Natural killer cell (primary cell): ENCODE results near the gene TMEM39B. TPM values are rescaled to one million over a fixed set of nuclear protein-coding genes. Genes with fewer than 3 reads are reported as not detected.
"Not testable (repeated sequence)": the region's sequence is repeated elsewhere in the genome, so short reads cannot be mapped to it uniquely, and the experiment has no call there.

Experiments
- ATAC-seq, 3 donors: fragments of 150-1000 bp in 2 of 3; fragments of 200-7000 bp in 1 of 3; cut with Tn5 transposase; 1 replicate in 1 of 3; 2 replicates in 2 of 3; pipeline ENCODE4 v1.10.0; 2021; ENCODE audit warnings: mild to moderate bottlenecking in 2 of 3, moderate library complexity in 2 of 3
- DNase-seq, 2 donors: peaks; one replicate each; pipeline versions ENCODE4 v3.0.0 to v3.0.0-alpha.2; 2013 to 2021; ENCODE audit warnings: mixed read lengths in 1 of 2
- H3K27ac ChIP-seq: one replicate; pipeline ENCODE4 v1.5.1; 2013; ENCODE audit warnings: mild to moderate bottlenecking, low read length
- H3K27me3 ChIP-seq: one replicate; pipeline ENCODE4 v1.6.1; 2013; ENCODE audit warnings: low read length; ENCODE audit not compliant: control insufficient read depth, insufficient read depth
- H3K36me3 ChIP-seq: one replicate; pipeline ENCODE4 v1.6.1; 2013; ENCODE audit warnings: low read length; ENCODE audit not compliant: control insufficient read depth, insufficient read depth
- H3K4me1 ChIP-seq: one replicate; pipeline ENCODE4 v1.6.1; 2013; ENCODE audit warnings: low read length; ENCODE audit not compliant: control insufficient read depth, insufficient read depth
- H3K4me3 ChIP-seq: one replicate; pipeline ENCODE4 v1.5.1; 2013; ENCODE audit warnings: low read length
- H3K9me3 ChIP-seq: one replicate; pipeline ENCODE4 v1.6.1; 2013; ENCODE audit warnings: low read length; ENCODE audit not compliant: control insufficient read depth, insufficient read depth
- H3K27ac Mint-ChIP-seq, 2 donors: one replicate each; pipeline ENCODE4 v1.8.0; 2022; ENCODE audit warnings: mild to moderate bottlenecking in 2 of 2, mixed read lengths in 2 of 2, moderate library complexity in 1 of 2
- H3K27me3 Mint-ChIP-seq, 2 donors: one replicate each; pipeline ENCODE4 v1.8.0; 2022; ENCODE audit warnings: low read depth in 2 of 2, mixed read lengths in 2 of 2
- H3K36me3 Mint-ChIP-seq: one replicate; pipeline ENCODE4 v1.8.0; 2022; ENCODE audit warnings: mixed read lengths
- H3K4me1 Mint-ChIP-seq, 2 donors: one replicate each; pipeline ENCODE4 v1.8.0; 2022; ENCODE audit warnings: mixed read lengths in 2 of 2
- H3K4me3 Mint-ChIP-seq: one replicate; pipeline ENCODE4 v1.8.0; 2022; ENCODE audit warnings: mild to moderate bottlenecking, moderate library complexity, mixed read lengths
- H3K9me3 Mint-ChIP-seq, 2 donors: one replicate each; pipeline ENCODE4 v1.8.0; 2022; ENCODE audit warnings: mixed read lengths in 2 of 2
- WGBS: methylation state at CpG from one replicate; pipeline ENCODE4 v1.1.7; 2013; ENCODE audit warnings: missing lambda C conversion rate; ENCODE audit not compliant: insufficient coverage; 5-methylcytosine and 5-hydroxymethylcytosine counted together
- intact Hi-C: fragments of 100-400 bp; cut with micrococcal nuclease; formaldehyde crosslinking; loops from one replicate; pipeline ENCODE4 v1.14.2; 2022
- total RNA-seq, 4 donors: library from RNA; stranded (reverse); fragments of 120-200 nt in 1 of 4; gene quantifications; one replicate each; pipeline versions ENCODE4 v1.2.3 to v1.2.4, GENCODE V29; 2013 to 2022
- TF ChIP-seq, protein P1 (sequence below): fragments of 200-600 bp; IDR thresholded peaks from one replicate; pipeline ENCODE4 v1.8.0; 2022; ENCODE audit warnings: antibody characterized with exemption

Gene TMEM39B
- total RNA-seq, 3 donors from 2014 or later (not counting 1 experiment from before 2014, with no cell fraction given), result 13.3 to 17.1 (median 15.8) TPM

DNA sequence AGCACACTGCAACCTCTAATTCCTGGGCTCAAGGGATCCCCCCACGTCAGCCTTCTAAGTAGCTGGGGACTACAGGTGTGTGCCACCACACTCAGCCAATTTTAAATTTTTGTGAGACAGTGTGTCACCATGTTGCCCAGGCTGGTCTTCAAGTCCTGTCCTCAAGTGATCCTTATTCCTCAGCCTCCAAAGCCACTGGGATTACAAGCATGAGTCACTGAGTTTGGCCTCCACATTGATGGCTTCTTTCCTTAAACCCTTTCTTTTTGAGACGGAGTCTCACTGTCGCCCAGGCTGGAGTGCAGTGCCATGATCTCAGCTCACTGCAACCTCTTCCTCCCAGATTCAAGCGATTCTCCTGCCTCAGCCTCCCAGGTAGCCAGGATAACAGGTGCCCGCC lies 42.8 kb downstream of the TMEM39B start:
- Mint-ChIP-seq H3K4me1 (peaks cover 37 to 49% of the 10 kb centered on the region in 2 donors), H3K27me3 (no peaks in the 10 kb centered on the region), H3K9me3 (no peaks in the 10 kb centered on the region), H3K27ac (no peak overlapping the region), H3K36me3 (no peaks in the 10 kb centered on the region), H3K4me3 (no peak overlapping the region)
- DNase-seq, result no peak
- TF ChIP-seq, protein P1, sequence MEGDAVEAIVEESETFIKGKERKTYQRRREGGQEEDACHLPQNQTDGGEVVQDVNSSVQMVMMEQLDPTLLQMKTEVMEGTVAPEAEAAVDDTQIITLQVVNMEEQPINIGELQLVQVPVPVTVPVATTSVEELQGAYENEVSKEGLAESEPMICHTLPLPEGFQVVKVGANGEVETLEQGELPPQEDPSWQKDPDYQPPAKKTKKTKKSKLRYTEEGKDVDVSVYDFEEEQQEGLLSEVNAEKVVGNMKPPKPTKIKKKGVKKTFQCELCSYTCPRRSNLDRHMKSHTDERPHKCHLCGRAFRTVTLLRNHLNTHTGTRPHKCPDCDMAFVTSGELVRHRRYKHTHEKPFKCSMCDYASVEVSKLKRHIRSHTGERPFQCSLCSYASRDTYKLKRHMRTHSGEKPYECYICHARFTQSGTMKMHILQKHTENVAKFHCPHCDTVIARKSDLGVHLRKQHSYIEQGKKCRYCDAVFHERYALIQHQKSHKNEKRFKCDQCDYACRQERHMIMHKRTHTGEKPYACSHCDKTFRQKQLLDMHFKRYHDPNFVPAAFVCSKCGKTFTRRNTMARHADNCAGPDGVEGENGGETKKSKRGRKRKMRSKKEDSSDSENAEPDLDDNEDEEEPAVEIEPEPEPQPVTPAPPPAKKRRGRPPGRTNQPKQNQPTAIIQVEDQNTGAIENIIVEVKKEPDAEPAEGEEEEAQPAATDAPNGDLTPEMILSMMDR, result no peak
- no peak for ATAC-seq
- Histone ChIP-seq H3K4me3 (no peak overlapping the region), H3K4me1 (peaks cover 16% of the 10 kb centered on the region), H3K27me3 (no peaks in the 10 kb centered on the region), H3K9me3 (no peaks in the 10 kb centered on the region), H3K36me3 (peaks cover 2% of the 10 kb centered on the region), H3K27ac (no peak overlapping the region)
- 95% methylated on average over 5 of the region's 5 CpGs for WGBS
- intact Hi-C loops, result no loop called here

DNA sequence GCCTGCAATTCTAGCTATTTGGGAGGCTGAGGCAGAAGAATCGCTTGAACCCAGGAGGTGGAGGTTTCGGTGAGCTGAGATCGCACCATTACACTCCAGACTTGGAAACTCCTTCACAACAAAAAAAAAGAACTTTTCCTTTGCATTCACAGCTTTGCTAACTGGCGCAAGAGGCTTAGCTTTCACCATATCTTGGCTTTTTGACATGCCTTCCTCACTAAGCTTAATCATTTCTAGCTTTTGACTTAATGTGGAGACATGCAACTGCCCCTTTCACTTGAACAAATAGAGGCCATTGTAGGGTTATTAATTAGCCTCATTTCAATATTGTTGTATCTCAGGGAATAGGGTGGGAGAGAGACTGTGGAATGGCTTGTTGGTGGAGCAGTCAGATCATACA lies 43.8 kb downstream of the TMEM39B start:
- DNase-seq (no peak), ATAC-seq (no peak)
- Mint-ChIP-seq H3K27ac (no peak overlapping the region), H3K4me3 (no peak overlapping the region), H3K9me3 (no peaks in the 10 kb centered on the region), H3K27me3 (no peaks in the 10 kb centered on the region), H3K4me1 (peaks cover 34 to 49% of the 10 kb centered on the region in 2 donors), H3K36me3 (no peaks in the 10 kb centered on the region)
- Histone ChIP-seq H3K27me3 (no peaks in the 10 kb centered on the region), H3K36me3 (peaks cover 2% of the 10 kb centered on the region), H3K4me1 (peaks cover 11% of the 10 kb centered on the region), H3K9me3 (no peaks in the 10 kb centered on the region), H3K27ac (no peak overlapping the region), H3K4me3 (no peak overlapping the region)
- TF ChIP-seq, protein P1, result no peak
- 100% methylated on average over 4 of the region's 4 CpGs for WGBS
- intact Hi-C loops, result no loop called here

DNA sequence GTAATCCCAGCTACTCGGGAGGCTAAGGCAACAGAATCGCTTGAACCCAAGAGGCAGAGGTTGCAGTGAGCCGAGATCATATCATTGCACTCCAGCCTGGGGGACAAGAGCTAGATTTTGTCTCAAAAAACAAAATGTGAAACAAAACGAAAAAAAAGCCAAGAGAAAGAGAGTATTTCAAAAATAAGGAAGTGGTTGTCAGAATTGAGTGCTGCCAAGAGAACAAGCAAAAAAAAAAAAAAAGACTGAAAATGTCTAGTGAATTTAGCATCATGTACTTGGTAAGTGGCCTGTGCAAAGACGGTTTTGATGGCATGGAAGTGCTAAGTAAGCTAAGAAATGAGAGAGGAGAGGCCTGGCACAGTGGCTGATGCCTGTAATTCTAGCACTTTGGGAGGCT lies 49.4 kb downstream of the TMEM39B start:
- WGBS, result 15% methylated on average over 5 of the region's 5 CpGs
- peak overlapping the region; percentile 54 for H3K4me3 Mint-ChIP-seq
- no peak for ATAC-seq
- intact Hi-C loops, result no loop called here
- H3K27me3 Mint-ChIP-seq, result no peaks in the 10 kb centered on the region
- H3K27ac Mint-ChIP-seq, result peak overlapping the region; percentile 21 to 82
- TF ChIP-seq, protein P1, result no peak
- H3K27ac ChIP-seq, result no peak overlapping the region
- H3K4me1 ChIP-seq, result peaks cover 12% of the 10 kb centered on the region
- H3K36me3 Mint-ChIP-seq, result no peaks in the 10 kb centered on the region
- no peak overlapping the region for H3K4me3 ChIP-seq
- peak in 1 of 2 donors; percentile 18 for DNase-seq
- H3K9me3 ChIP-seq, result no peaks in the 10 kb centered on the region
- H3K9me3 Mint-ChIP-seq, result no peaks in the 10 kb centered on the region
- no peaks in the 10 kb centered on the region for H3K36me3 ChIP-seq
- peaks cover 40 to 44% of the 10 kb centered on the region in 2 donors for H3K4me1 Mint-ChIP-seq
- H3K27me3 ChIP-seq, result no peaks in the 10 kb centered on the region

DNA sequence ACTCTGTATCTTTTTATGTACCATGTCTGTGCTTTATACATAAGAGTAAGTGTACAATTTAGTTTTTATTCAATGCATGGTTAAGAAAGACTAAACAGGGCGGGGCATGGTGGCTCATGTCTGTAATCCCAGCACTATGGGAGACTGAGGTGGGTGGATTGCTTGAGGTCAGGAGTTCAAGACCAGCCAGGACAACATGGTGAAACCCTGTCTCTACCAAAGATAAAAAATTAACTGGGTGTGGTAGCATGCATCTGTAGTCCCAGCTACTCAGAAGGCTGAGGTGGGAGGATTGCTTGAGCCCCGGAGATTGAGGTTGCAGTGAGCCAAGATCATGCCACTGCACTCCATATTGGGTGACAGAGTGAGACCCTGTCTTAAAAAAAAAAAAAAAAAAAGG lies 50.6 kb downstream of the TMEM39B start:
- H3K27me3 ChIP-seq, intact Hi-C loops, DNase-seq, H3K4me3 Mint-ChIP-seq, ATAC-seq, H3K27me3 Mint-ChIP-seq, H3K9me3 ChIP-seq, H3K36me3 ChIP-seq, H3K27ac ChIP-seq, H3K36me3 Mint-ChIP-seq, H3K4me3 ChIP-seq, H3K9me3 Mint-ChIP-seq: not testable (repeated sequence)
- H3K4me1 Mint-ChIP-seq, result peaks cover 44 to 49% of the 10 kb centered on the region in 2 donors
- H3K27ac Mint-ChIP-seq, result peak overlapping the region in 1 of 2 donors; percentile 82
- H3K4me1 ChIP-seq, result peaks cover 12% of the 10 kb centered on the region
- 97% methylated on average over 2 of the region's 2 CpGs for WGBS
